NCI-H524 treated with DMSO at 0.1 percent for 48 hours (cell line): Measurements from ENCODE around the gene FBXO36.
"Not testable (repeated sequence)": the region's sequence is repeated elsewhere in the genome, so short reads cannot be mapped to it uniquely, and the experiment has no call there.

ENCODE experiments used
- DNase-seq: peaks from one replicate; lab custom pipeline; 2025; lab: John Stamatoyannopoulos, UW

FBXO36 gene

DNA sequence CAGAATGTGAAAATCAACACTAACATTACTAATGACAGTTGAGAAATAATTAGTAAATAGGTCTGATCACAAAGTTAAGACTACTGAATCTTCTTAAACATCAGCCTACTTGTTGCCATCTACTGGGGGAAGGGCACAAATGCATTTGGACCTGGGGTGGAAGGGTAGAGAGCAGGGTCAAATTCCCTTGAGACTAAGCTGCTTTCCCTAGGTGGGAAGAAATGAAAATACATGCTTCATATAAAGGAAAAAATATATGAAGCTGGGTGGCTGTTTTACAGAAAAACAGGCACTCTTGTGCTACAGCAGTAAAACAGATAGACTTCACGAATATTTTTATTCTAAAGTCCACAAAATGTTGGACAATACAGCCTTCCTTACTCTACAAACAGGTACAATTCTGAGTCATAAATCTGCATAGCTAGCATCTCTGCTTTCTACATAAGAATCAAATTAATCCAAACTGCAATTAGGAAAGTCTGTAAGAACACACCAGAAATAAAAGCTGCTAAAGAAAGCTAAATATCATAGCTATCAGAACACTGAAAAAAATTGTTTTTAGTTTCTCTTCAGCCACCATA lies 11.4 kb upstream of the FBXO36 start:
- DNase-seq: no peak

DNA sequence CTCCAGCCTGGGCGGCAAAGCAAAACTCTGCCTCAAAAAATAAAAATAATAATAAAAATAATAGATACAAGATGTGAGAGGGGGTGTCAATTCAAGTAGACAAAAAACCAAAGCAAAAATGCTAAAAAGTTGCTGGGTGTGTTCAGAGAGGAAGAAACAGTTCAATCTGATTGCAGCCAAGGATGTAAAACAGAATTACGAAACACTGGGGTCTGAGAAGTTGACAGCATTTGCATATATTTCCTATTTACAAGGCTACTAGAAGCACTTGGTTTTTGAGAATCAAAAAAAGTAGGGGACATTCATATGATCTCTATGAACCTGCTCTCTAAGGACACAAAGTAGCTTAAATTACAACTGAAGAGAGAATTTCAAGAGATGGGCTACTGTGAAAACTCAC lies 8.1 kb upstream of the FBXO36 start:
- no peak for DNase-seq

DNA sequence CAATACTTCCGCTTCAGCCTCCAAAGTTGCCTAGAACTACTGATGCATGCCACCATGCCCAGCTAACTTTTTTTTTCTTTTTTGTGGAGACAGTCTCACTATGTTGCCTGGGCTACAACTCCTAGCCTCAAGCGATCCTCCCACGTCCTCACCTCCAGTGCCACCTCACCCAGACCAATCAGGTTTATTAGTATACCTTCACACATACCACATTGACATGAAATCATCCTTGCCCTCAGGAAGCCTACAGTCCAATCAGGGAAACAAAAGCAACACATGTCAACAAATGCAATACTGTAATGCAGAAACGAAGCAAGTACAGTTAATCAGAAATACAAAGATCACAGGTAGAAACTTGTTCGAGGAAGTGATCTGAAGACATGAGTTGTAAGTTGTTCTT lies 4.5 kb upstream of the FBXO36 start:
- no peak for DNase-seq

DNA sequence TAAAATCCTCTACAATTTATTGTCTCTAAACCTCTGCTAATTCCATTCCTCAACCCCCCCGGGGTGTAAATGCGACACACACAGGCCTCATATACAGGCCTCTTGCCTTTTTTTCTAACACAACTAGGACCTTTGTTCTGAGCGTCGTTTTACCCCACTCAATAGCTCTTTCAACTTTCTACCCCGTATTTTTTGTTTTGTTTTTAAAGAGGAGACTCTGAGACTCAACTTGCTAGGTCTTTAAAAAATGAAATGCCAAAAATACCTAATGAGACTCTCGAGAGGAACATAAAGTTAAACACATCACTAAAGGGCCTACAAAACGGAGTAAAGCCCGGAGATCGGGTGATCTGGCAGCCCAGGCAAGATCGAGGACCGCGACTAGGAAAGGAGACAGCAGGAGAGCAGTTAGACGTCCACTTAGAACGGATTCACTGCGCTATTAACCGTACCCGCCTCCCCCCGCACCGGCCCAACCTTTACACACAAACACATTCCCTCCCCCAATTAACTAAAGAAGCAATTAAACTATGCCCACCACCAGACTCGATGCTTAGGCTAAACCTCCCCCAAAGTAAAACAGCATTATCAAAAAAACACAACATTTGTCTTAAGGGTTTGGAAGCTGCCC lies 2.2 kb upstream of the FBXO36 start:
- DNase-seq: no peak

DNA sequence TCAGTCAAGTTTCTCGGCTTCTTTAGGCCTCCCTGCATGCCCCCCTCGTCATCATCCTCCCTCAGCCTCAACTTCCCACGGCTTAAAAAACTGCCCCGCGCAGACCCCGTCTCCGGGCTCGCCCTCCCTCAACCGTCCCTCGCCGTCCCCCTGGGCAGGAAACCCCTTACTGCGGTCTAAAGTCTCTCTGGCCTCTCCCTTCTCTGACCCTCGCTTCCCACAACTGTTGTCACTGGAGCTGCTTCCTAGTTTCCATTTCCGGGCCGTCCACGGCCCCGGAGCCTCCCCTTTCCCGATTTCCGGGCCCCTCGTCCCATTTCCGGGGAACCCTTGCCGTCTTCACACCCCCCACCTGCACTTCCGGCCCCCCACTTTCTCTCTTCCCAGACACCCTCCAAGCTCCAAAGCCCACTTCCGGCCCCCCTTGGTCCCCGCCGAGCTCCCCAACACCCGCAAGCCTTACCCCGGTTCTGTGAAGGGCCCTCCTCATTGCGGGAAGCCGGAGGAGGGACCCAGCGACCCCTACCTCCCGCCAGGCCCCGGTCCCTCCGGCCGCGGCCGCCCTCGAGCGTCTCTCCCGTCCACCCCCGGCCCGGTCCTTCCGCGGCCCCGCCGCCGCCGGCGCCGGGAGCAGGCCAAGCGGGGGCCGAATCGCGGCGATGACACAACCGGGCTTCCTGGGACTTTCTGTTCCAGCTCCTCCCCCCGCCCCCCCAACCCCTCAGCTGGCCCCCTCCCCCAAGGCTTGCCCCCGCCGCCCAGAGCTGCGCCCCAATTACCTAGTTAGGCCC lies 1.0 kb upstream of the FBXO36 start:
- DNase-seq: peak; percentile 28

DNA sequence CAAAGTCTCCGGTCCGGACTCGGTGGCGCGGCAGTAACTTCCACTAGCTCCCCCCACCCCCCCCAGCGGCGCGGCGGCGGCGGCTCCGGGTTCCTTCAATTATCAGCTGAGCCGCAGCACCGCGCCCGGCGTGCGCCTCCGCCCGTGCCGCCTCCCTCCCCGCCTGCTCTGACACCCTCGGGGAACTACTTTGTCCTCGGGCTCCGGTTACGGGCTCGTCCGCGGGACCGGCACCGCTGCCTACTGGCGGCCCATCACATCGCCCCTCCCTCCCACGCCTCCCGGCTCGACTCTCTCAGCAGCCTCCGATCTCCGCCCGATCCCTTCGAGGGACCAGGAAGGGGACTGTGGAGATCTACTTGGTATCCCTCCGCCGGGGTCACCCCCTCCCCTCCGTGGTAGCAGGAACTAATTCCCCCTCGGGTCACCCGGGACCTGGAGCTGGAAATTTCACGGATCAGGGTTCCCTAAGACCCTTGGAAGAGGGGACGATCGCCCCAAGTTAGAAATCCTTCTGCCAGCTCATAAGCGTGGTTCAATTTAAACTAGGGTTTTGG lies 333 bp upstream of the FBXO36 start, which contains the start of gene TRIP12:
TRIP12 (minus strand) TSS at position 118 of the 557 bp plus-strand sequence. CDS start 41,930 bp downstream, outside the sequence.
- DNase-seq: peak; percentile 75

DNA sequence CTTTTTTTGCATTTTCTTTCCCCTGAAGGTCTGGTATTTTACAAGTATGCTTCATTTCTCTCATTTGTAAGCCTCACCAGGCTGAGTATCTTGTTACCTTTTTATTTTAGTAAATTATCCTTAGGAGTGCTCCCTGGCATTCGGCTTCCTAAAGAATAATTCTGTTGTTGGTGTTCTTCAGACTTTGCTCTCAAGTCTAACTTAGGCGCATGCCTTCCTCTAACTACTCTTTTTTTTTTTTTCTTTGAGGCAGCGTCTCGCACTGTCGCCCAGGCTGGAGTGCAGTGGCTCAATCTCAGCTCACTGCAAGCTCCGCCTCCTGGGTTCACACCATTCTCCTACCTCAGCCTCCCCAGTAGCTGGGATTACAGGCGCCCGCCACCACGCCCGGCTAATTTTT lies 2.2 kb downstream of the FBXO36 start:
- not testable (repeated sequence) for DNase-seq

DNA sequence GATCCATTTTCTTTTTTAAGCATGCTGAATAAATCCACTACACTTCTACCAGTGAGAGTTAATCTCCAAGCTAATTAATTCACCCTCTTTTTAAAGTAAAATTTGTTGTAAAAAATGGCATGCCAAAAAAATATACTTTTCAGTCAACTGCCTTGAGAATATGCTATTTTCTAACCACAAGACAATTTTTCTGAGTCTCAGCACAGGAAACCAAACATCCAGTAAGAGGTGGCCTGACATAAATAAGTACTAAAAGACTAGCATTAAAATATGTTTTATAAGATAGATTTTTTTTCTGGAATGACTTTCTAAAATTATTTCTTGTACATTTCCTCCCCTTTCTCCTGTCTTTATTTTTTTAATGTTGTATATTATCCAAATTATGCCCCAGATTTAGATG lies 2.9 kb downstream of the FBXO36 start:
- no peak for DNase-seq

DNA sequence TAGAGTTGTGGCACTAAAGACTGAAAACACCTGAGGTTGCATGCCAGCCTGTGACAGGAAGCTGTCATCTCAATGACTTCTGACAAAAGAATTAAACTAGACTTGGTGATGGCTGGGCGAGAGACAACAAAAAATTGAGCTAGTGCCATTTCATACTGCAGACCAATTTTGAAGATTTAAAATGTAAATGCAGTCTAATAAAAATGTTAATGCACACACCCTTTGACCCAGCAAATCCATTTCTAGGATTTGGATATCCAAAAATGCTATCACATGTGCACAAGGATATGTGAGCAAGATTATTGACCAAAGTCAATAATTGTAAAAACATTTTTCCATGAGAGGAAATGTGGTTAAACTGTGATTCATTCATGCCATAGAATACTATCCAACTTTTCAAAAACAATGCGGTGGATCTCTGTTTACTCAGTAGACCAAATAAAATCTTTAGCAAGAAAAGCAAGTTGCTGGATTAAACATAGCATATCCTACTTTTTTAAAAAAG lies 5.6 kb downstream of the FBXO36 start:
- no peak for DNase-seq

DNA sequence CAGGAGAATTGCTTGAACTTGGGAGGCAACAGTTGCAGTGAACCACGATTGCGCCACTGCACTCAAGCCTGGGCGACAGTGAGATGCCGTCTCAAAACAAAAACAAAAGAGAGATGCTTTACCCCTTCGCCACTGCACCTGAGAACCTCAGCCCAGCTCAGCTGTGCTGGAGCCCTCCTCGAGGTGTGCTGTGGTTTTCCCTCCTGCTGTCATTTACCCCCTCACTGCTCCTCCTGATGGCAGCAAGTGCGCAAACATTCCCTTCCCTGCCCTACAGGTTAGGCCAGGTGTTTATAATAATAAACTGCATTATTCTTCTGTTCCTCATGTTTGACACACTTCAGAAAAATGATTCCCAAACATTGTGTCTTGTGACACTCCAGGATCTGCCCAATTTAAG lies 8.4 kb downstream of the FBXO36 start:
- DNase-seq: peak; percentile 40

DNA sequence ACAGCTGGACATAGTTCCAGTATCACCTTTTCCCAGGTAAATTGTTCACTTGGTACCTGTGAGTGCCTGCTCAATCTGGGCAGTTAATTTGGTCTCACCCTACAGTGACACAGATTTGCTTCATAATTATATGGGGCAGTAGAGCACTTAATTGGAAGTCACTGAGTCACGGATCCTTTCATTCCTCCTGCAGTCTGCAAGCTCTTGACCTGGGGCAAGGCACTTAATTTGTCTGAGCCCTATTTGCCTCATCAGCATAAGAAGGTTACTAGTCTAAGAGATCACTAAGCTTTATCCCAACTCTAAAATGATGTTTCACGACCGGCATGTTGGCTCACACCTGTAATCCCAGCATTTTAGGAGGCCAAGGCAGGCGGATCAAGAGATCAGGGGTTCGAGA lies 8.9 kb downstream of the FBXO36 start:
- peak; percentile 85 for DNase-seq

DNA sequence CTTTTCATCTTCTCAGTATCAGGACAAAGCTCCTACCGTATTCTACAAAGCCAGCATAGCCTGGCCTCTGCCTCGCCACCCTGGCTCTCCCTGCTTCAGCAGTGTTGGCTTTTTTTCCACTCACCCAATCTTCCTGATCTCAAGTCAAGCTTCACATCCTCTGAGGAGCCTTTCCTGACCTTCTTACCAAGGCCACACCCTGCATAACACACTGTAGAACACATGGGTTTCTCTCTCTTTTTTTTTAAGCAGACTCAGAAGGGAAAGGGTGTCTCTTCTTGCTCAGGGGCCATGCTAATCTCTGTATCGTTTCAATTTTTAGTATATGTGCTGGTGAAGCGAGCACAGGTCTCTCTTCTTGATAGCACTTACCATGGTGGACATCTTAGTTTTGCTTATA lies 15.2 kb downstream of the FBXO36 start:
- no peak for DNase-seq

DNA sequence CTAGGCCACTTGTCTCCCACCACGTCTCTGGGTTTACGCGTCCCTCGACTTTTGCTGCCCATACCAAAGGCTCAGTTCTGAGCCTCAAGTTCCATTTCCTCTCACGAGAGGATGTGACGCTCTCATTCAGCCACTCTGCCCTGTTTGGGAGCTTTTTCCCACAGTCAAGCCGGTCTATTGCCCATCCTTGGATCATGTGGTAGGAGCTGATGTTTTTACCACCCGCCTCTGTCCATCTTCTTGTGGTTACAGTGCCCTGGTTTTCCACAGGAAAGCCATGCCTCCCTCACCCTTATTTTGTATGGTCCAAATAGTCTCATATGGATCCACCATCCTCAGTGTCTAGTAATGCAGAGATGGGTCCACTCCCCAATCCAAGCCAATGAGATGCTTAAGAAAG lies 20.4 kb downstream of the FBXO36 start:
- no peak for DNase-seq

DNA sequence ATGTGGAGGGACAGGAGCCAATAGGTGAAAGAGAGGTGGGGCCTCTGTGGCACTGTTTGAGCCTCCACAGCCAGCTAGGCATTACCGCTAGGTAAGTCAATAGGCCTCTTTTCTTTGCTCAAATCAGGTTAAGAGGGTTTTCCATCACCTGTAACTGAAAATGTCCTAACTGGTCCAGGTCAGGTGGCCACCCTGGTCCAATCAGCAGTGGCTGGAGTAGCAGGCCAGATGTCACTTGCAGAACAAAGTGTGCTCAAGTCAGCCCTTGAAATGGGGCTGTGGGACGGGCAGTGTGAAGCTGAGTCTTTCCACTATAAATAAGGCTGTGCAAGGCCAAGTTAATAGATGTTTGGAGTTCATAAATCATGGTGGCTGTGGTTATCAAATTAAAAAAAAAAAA lies 20.9 kb downstream of the FBXO36 start:
- no peak for DNase-seq

DNA sequence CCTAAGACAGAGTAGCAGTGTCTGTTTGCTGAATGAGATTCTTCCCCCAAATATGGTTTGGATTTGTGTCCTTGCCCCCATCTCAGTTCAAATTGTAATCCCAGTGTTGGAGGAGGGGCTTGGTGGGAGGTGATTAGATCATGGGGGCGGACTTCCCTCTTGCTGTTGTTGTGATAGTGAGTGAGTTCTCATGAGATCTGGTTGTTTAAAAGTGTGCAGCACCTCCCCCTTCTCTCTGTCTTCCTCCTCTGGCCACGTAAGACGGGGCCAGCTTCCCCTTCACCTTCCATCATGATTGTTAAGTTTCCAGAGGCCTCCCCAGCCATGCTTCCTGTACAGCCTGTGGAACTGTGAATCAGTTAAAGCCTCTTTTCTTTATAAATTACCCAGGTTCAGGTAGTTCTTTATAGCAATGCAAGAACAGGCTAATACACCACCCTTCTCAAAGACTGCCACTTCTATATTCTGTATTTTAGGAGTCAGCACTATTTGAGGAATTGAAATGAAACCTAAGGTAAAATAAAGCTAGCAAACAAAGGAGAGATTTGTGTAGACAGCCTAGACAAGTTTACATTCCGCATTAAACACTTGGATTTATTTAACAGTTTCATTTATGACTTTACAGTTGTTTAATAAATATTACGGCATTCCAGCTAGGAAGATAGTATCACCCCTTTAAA lies 21.6 kb downstream of the FBXO36 start:
- DNase-seq: no peak

DNA sequence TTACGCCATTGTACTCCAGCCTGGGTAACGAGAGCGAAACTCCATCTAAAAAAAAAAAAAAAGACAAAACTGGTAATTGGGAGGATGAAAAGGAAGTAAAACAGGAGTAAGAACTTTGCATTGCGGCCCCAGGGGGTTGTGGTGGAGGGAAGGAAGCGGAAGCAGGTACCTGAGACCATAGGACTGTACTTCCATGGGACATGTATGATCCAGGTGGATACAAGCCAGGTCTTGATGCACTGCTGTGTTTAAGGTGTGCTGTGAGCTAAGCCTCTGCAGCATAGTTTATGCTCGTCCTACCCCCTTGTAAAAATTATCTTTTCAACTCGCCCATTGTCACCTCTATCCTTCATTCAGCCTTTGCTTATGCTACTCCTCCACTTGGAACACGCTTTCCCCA lies 23.7 kb downstream of the FBXO36 start:
- DNase-seq: no peak

DNA sequence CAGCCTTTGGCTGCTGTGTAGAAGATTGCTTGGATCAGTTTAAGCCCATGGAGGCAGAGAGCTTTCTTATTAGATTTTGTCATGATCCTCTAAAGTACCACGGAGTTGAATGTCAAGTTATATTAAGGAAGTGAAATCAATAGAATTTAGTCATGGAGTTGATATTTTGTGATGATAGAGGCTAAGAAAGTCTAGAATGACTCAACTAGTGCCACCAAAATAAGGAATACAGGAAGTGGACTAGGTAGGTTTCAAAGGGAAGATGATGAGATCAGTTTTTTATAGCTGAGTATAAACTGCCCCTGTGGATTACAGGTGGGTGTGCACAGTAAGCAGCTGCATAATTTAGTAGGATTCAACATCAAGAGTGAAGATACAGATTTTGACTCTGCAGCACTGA lies 25.2 kb downstream of the FBXO36 start:
- no peak for DNase-seq

DNA sequence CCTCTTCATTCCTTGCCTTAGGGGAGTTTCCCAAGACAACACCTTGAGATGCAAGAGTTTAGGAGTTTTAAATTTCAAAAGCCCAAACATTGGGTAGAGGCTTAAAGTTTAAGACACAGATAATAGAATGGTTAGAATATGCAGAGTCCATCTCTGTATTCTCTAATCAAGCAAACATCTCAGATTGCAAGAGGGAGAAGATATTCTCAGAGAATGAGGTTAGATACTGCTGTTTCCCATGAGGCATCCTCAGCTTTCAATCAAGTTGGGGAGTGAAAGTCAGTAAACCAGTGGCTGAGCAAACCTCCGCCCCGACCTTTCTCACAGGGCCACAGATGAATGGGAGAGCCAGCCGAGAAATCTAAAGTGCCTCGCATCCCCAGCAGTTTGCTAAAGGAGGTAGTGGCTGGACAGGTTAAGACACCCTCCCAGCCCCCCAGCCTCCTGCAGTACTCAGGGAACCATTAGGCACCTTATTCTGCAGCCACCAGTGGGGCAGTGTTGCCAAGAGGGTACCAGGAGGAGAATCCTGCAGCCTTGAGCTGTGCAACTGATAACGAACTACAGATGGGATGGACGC lies 30.0 kb downstream of the FBXO36 start:
- DNase-seq: no peak

DNA sequence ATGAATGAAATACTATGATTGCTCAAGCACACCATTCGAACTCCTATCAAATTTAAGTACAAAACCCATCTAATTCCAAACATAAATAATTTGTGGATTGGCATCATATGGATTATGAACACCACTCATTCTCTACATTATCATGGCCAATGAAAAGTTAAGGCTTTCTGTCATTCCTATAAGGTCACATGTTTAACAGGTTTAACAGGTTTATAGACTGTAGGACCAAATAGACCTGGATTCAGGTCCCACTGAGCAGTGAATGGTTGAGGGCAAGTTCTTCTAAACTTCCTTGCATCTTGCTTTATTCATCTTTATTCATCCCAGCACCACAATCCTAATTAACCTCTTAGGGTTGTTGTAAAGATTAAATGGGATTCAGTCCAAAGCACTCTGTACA lies 33.4 kb downstream of the FBXO36 start:
- no peak for DNase-seq

DNA sequence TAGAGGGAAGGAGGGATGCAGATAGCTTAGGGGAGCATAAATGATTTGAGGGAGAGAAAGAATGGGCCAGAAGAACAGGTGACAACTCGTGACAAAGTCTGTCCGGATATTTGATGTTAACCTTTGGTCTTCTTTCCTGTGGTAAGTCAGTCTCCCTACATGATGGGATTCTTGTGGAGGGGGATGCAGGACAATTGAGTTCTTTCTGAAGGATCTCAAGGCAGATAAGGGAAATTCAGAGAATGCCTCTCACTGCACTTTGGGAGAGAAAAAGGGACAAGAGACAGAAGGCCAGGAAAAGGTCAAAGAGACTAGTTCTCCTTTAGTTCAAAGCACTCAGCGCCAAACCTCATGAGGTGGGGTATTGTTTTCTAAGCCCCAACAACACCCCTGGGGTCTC lies 34.2 kb downstream of the FBXO36 start:
- no peak for DNase-seq

DNA sequence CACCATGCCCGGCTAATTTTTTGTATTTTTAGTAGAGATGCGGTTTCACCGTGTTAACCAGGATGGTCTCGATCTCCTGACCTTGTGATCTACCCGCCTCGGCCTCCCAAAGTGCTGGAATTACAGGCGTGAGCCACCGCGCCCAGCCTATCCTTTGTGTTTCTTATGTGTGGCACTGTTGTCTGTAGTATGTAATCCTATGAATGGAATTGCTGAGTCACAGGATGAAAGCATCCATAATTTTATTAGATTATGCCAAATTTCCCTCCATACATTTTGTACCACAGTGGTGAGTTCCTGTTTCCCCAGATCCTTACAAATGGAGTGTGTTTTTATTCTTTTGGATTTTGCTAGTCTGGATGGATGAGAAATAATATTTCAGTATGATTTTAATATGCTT lies 41.3 kb downstream of the FBXO36 start:
- not testable (repeated sequence) for DNase-seq

DNA sequence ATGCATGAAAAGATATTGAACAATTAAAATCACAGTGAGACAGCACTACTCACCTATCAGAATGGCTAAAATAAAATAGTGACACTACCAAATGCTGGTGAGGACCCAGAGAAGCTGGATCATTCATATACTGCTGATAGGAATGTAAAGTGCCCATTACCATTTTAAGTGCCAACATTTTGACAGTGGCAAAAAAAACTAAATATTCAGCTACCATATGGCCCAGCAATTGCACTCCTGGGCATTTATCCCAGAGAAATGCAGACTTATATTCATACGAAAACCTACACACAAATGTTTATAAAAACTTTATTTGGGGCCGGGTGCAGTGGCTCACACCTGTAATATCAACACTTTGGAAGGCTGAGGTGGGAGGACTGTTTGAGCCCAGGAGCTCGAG lies 47.6 kb downstream of the FBXO36 start:
- DNase-seq: no peak
